ENCODE measurements around the gene GRM6. TPM values are rescaled to one million over a fixed set of nuclear protein-coding genes. Genes with fewer than 3 reads are reported as not detected.
A peak's percentile ranks its signal among the peaks of the same experiment; 100 is the strongest.

GRM6 gene
- total RNA-seq, 1 experiment from 2014 or later = 0.33 TPM

DNA sequence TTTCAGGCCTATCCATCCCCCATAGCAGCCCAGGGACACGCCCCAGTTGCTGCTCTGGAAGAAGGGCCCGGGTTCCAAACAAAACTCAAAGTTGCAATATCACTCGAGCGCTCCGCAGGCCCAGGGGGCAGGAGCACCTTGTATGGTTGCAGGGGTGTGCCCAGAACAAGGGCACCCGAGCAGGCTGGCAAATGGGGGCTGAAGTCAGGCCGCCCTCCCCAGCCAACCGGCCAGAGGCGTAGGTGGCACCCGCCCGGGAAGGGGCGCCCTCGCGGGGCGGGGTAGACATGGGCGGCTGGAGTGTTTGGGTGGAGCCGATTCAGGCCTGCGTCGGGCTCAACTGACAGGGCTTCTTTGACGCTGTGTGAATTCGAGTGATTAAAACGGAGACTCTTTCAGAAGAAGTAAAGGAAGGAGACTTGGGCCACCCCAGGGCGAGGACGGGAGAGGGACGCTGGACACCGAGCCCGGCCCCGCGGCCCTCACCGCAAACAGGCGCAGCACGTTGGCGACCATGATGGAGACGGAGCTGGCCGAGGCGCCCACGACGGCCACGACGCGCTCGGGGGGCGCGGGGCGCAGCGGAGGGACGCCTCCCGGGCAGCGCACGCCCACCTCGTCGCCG lies 1.1 kb downstream of the GRM6 start (continued):
- TF ChIP-seq, protein P1, sequence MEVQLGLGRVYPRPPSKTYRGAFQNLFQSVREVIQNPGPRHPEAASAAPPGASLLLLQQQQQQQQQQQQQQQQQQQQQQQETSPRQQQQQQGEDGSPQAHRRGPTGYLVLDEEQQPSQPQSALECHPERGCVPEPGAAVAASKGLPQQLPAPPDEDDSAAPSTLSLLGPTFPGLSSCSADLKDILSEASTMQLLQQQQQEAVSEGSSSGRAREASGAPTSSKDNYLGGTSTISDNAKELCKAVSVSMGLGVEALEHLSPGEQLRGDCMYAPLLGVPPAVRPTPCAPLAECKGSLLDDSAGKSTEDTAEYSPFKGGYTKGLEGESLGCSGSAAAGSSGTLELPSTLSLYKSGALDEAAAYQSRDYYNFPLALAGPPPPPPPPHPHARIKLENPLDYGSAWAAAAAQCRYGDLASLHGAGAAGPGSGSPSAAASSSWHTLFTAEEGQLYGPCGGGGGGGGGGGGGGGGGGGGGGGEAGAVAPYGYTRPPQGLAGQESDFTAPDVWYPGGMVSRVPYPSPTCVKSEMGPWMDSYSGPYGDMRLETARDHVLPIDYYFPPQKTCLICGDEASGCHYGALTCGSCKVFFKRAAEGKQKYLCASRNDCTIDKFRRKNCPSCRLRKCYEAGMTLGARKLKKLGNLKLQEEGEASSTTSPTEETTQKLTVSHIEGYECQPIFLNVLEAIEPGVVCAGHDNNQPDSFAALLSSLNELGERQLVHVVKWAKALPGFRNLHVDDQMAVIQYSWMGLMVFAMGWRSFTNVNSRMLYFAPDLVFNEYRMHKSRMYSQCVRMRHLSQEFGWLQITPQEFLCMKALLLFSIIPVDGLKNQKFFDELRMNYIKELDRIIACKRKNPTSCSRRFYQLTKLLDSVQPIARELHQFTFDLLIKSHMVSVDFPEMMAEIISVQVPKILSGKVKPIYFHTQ (CRISPR knock-in tag; IDR thresholded peaks at IDR 0.05) = no peak
- TF ChIP-seq, protein P2, sequence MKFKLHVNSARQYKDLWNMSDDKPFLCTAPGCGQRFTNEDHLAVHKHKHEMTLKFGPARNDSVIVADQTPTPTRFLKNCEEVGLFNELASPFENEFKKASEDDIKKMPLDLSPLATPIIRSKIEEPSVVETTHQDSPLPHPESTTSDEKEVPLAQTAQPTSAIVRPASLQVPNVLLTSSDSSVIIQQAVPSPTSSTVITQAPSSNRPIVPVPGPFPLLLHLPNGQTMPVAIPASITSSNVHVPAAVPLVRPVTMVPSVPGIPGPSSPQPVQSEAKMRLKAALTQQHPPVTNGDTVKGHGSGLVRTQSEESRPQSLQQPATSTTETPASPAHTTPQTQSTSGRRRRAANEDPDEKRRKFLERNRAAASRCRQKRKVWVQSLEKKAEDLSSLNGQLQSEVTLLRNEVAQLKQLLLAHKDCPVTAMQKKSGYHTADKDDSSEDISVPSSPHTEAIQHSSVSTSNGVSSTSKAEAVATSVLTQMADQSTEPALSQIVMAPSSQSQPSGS (CRISPR knock-in tag; IDR thresholded peaks at IDR 0.05; ENCODE audit: borderline replicate concordance, low read depth) = no peak

DNA sequence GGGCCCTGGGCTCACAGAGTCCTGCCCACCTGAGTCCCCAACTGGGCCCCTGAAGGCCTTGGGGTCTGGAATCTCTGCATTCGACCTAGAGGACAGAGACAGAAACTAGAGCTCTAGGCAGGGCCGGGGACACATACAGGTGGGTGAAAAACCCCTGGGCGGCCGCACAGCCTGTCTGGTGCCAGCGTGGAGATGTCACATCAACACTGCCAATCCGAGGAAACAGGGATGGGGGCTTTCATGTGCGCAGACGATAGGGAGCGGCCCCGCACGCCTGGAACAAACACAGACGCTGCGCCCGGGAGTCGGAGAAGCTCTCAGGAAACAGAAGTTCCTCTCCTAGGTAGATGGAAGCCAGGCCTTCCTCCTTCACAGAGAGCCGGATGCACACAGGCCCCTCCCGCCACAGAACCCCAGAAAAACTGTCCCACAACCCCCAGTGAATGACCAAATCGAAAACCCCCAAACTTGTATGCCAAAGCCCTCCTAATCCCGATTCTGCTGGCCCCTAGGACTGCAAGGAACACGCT lies 1.8 kb downstream of the GRM6 start:
- Mint-ChIP-seq H3K36me3 (peaks cover 3% of the 10 kb centered on the region), H3K4me3 (peak overlapping the region; percentile 60), H3K27ac (no peak overlapping the region), H3K4me1 (peaks cover 19% of the 10 kb centered on the region), H3K27me3 (ENCODE audit: low read depth) (peaks cover 60% of the 10 kb centered on the region), H3K9me3 (peaks cover 14% of the 10 kb centered on the region)
- ATAC-seq (no peak), DNase-seq (ENCODE audit: low spot score) (no peak)
- ChIA-PET CTCF (no interaction called here), POLR2A (no interaction called here)
- TF ChIP-seq GRHL2 (CRISPR knock-in tag; IDR thresholded peaks at IDR 0.05; ENCODE audit: insufficient replicate concordance, severe bottlenecking) (no peak), ZNF219 (CRISPR knock-in tag; IDR thresholded peaks at IDR 0.05; ENCODE audit: borderline replicate concordance) (no peak), FOXJ3 (CRISPR knock-in tag; IDR thresholded peaks at IDR 0.05; ENCODE audit: borderline replicate concordance) (no peak), NR3C1 (CRISPR knock-in tag; conservative IDR thresholded peaks at IDR 0.05; ENCODE audit: low read depth) (no peak)
- TF ChIP-seq, protein P3, sequence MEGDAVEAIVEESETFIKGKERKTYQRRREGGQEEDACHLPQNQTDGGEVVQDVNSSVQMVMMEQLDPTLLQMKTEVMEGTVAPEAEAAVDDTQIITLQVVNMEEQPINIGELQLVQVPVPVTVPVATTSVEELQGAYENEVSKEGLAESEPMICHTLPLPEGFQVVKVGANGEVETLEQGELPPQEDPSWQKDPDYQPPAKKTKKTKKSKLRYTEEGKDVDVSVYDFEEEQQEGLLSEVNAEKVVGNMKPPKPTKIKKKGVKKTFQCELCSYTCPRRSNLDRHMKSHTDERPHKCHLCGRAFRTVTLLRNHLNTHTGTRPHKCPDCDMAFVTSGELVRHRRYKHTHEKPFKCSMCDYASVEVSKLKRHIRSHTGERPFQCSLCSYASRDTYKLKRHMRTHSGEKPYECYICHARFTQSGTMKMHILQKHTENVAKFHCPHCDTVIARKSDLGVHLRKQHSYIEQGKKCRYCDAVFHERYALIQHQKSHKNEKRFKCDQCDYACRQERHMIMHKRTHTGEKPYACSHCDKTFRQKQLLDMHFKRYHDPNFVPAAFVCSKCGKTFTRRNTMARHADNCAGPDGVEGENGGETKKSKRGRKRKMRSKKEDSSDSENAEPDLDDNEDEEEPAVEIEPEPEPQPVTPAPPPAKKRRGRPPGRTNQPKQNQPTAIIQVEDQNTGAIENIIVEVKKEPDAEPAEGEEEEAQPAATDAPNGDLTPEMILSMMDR (IDR thresholded peaks at IDR 0.05) = no peak

DNA sequence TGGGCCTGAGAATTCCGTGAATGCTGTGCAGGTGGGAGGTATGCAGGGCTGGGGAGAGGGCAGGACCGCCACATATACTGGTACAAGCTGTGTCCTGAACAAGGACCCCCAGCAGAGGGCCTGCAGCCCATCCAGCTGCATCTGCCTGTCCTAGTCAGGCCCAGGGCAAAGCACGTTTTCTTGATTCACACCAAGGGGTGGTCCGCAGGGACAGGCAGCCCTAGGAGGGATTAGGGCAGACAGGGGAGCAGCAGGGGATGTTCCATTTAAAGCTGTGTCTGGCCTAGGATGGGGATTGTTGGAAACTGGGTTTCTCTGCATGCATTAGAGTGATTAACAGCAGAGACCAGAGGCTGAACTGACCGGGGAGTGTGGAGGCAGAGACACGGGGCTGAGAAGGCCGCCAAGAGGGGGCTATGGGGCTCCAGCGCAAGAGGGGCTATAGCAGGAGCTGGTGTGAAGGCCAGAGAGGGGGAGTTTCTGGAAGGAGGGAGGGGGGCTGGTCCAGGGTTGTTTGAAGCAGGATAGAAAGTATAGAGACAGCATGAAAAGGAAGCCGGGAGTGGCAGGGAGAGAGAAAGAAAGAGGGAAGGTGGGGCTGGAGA lies 2.7 kb downstream of the GRM6 start:
- ChIA-PET POLR2A (no interaction called here), CTCF (interaction anchor here (0.5 kb wide), 1 partner anchor 52 kb away, joined by 3 read pairs; no protein-coding TSS in a partner anchor)
- ATAC-seq = no peak
- Mint-ChIP-seq H3K36me3 (peaks cover 6% of the 10 kb centered on the region), H3K27ac (no peak overlapping the region), H3K4me3 (no peak overlapping the region), H3K9me3 (peaks cover 19% of the 10 kb centered on the region), H3K27me3 (ENCODE audit: low read depth) (peaks cover 61% of the 10 kb centered on the region), H3K4me1 (peaks cover 19% of the 10 kb centered on the region)
- no peak for DNase-seq (ENCODE audit: low spot score)
- TF ChIP-seq, protein P4, sequence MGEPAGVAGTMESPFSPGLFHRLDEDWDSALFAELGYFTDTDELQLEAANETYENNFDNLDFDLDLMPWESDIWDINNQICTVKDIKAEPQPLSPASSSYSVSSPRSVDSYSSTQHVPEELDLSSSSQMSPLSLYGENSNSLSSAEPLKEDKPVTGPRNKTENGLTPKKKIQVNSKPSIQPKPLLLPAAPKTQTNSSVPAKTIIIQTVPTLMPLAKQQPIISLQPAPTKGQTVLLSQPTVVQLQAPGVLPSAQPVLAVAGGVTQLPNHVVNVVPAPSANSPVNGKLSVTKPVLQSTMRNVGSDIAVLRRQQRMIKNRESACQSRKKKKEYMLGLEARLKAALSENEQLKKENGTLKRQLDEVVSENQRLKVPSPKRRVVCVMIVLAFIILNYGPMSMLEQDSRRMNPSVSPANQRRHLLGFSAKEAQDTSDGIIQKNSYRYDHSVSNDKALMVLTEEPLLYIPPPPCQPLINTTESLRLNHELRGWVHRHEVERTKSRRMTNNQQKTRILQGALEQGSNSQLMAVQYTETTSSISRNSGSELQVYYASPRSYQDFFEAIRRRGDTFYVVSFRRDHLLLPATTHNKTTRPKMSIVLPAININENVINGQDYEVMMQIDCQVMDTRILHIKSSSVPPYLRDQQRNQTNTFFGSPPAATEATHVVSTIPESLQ (CRISPR knock-in tag; IDR thresholded peaks at IDR 0.05) = no peak

Data from WTC11 (cell line).